ENCODE results near the gene ACSL6. TPM values are rescaled to one million over a fixed set of nuclear protein-coding genes. Genes with fewer than 3 reads are reported as not detected.

ACSL6 gene
- total RNA-seq, 2 donors from 2014 or later, result 0.23 to 7.9 TPM

DNA sequence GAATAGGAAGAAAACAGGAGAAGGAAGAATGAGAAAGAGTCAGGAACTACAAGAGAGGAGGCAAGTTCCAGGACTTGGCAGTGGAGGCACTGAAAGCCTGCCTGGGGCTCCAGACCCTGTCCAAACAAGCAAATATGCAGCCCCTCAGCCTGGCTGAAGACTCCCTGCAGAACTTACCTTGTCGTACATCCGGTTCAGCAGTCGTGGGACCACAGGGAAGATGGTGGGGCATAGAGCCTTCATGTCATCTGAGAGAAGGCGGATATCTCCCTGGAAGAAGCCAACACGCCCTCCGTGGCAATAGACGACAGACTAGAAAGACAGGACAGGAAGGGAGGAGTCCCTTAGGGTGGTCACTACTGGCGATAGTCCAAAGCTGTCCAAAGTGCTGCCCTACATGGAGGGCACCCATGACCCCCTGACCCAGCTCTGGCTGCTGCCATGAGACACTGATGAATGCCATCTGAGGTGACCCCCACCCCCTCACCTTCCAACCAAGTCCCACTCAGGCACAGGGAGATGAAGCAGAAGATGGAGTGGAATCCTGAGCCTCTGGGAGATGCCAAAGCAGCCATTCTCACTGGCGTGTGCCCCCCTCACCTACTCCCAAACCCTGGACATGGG is 38.3 kb downstream of the ACSL6 start:
- intact Hi-C loops (cut with DNase I), result no loop called here

DNA sequence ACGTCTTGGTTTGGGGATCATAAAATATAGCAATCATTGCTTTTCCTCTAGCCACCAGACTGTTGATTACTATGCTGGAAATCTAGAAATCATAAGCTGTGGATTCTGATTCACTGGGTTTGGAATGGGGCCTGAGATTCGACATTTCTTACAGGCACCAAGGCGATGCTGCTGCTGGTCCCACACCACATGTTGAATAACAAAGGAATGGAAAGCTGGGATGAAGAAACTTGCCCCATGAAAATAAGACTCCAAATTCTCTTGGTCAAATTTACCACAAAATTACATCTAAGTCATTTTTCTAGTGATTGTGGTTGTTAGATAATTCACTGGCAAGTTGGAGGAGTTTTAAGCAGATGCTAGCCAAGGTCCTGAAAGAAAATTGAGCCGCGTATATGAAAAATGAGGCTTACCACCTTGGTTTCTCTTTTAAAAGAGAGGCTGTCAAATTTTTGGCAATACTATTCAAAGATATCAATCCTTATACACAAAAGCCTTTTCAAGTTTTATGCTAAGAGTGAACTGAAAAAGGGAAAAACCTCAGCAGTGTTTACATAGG is 43.0 kb downstream of the ACSL6 start:
- intact Hi-C loops (cut with DNase I), result no loop called here
- H3K9me3 ChIP-seq, result no peaks in the 10 kb centered on the region
- H3K4me1 ChIP-seq (replicated peaks), result no peaks in the 10 kb centered on the region
- no peak overlapping the region for H3K4me3 ChIP-seq
- TF ChIP-seq, protein P1, sequence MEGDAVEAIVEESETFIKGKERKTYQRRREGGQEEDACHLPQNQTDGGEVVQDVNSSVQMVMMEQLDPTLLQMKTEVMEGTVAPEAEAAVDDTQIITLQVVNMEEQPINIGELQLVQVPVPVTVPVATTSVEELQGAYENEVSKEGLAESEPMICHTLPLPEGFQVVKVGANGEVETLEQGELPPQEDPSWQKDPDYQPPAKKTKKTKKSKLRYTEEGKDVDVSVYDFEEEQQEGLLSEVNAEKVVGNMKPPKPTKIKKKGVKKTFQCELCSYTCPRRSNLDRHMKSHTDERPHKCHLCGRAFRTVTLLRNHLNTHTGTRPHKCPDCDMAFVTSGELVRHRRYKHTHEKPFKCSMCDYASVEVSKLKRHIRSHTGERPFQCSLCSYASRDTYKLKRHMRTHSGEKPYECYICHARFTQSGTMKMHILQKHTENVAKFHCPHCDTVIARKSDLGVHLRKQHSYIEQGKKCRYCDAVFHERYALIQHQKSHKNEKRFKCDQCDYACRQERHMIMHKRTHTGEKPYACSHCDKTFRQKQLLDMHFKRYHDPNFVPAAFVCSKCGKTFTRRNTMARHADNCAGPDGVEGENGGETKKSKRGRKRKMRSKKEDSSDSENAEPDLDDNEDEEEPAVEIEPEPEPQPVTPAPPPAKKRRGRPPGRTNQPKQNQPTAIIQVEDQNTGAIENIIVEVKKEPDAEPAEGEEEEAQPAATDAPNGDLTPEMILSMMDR (IDR thresholded peaks at IDR 0.05), result no peak
- TF ChIP-seq POLR2AphosphoS5 (IDR thresholded peaks at IDR 0.05) (no peak), POLR2A (IDR thresholded peaks at IDR 0.05) (no peak)
- WGBS, result 76% methylated on average over 5 of the region's 5 CpGs
- no peaks in the 10 kb centered on the region for H3K27me3 ChIP-seq (replicated peaks; ENCODE audit: insufficient read depth)
- no peaks in the 10 kb centered on the region for H3K36me3 ChIP-seq
- no peak for DNase-seq (ENCODE audit: low spot score)
- H3K27ac ChIP-seq, result no peak overlapping the region

More for the DNA sequence above, 38.3 kb downstream of the ACSL6 start:
- Histone ChIP-seq H3K4me1 (replicated peaks) (no peaks in the 10 kb centered on the region), H3K9me3 (no peaks in the 10 kb centered on the region), H3K27ac (no peak overlapping the region), H3K27me3 (replicated peaks; ENCODE audit: insufficient read depth) (no peaks in the 10 kb centered on the region), H3K36me3 (no peaks in the 10 kb centered on the region), H3K4me3 (no peak overlapping the region)
- WGBS, result 91% methylated on average over 9 of the region's 9 CpGs
- no peak for DNase-seq (ENCODE audit: low spot score)
- TF ChIP-seq, protein P1 (IDR thresholded peaks at IDR 0.05), result no peak
- no peak for TF ChIP-seq POLR2A (IDR thresholded peaks at IDR 0.05)
- no peak for TF ChIP-seq POLR2AphosphoS5 (IDR thresholded peaks at IDR 0.05)

DNA sequence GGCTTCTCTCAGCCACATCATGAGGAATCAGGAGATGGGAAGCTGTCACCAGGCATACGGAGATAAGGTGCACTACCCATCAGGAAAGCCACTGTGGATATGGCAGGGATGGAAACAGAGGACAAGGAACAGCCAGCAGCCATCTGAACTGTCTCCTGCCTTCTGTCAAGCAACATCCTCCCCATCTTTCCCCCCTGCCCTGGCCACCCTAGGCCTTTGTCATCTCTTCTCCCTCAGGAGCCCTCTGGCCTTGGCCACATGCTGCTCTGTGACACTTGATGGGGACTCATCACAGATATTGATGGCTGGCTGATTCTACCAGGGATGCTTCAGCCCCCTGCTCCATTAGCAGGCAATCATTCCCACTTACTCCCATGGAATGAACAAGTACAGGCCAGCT is 44.9 kb downstream of the ACSL6 start:
- Histone ChIP-seq H3K27me3 (replicated peaks; ENCODE audit: insufficient read depth) (no peaks in the 10 kb centered on the region), H3K4me1 (replicated peaks) (no peaks in the 10 kb centered on the region), H3K9me3 (no peaks in the 10 kb centered on the region), H3K36me3 (no peaks in the 10 kb centered on the region), H3K4me3 (no peak overlapping the region), H3K27ac (no peak overlapping the region)
- WGBS, result 81% methylated on average over 1 of the region's 1 CpG
- TF ChIP-seq POLR2AphosphoS5 (IDR thresholded peaks at IDR 0.05), result no peak
- TF ChIP-seq, protein P1 (IDR thresholded peaks at IDR 0.05), result no peak
- DNase-seq (ENCODE audit: low spot score), result no peak
- intact Hi-C loops (cut with DNase I), result no loop called here

DNA sequence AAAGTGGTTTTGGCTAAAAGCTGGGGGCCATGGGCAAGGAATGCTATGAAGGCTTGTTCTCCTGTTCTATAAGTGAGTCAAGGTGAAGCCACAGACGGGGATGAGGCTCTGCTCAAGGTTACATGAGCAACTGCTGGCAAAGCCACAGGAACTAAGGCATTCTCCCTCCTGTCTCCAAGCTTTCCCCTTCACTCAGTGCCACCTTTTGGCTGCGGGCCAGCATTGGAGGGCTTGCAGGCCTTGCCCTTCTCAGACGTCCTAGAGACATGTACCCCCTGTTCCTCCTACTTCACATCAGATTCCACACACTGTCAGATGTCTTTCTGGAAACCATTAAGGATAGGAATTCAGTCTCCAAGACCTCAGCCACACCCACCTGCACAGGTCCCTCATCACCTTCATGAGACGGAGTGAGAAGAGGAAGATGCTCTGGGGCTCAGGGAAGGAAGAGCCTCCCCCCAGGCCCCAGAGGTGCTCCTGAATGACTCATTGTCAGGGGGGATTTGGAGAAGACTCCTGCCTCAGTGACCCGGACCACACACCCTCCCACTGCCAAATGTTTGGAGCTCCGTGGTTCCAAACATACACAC is 45.5 kb downstream of the ACSL6 start:
- WGBS, result 79% methylated on average over 6 of the region's 6 CpGs
- Histone ChIP-seq H3K9me3 (no peaks in the 10 kb centered on the region), H3K36me3 (no peaks in the 10 kb centered on the region), H3K4me1 (replicated peaks) (no peaks in the 10 kb centered on the region), H3K4me3 (no peak overlapping the region), H3K27me3 (replicated peaks; ENCODE audit: insufficient read depth) (no peaks in the 10 kb centered on the region), H3K27ac (no peak overlapping the region)
- TF ChIP-seq POLR2A (IDR thresholded peaks at IDR 0.05), result no peak
- TF ChIP-seq POLR2AphosphoS5 (IDR thresholded peaks at IDR 0.05), result no peak
- TF ChIP-seq, protein P1 (IDR thresholded peaks at IDR 0.05), result no peak
- no peak for DNase-seq (ENCODE audit: low spot score)
- intact Hi-C loops (cut with DNase I), result no loop called here

DNA sequence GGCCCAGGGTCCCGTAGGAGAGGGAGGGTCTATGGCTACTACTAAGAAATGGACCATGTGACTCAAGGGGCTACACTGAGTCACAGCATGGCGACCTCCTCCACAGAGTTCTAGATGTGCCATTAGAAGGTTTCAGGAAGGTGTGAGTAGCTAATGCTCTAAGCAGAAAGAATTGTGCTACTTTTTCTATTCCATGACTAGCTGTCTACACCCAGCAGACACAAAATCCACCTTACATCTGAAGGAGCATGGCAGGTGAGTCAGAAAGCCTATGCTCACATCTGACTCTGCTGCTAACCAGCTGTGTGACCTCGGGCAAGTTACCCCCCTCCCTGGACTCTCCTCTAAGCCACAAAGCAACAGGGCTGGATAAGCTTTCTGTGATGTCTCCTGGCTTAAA is 51.6 kb downstream of the ACSL6 start:
- Histone ChIP-seq H3K27me3 (replicated peaks; ENCODE audit: insufficient read depth) (no peaks in the 10 kb centered on the region), H3K4me3 (no peak overlapping the region), H3K27ac (no peak overlapping the region), H3K36me3 (no peaks in the 10 kb centered on the region), H3K9me3 (no peaks in the 10 kb centered on the region), H3K4me1 (replicated peaks) (no peaks in the 10 kb centered on the region)
- intact Hi-C loops (cut with DNase I), result no loop called here
- TF ChIP-seq, protein P1 (IDR thresholded peaks at IDR 0.05), result no peak
- TF ChIP-seq POLR2A (IDR thresholded peaks at IDR 0.05) (no peak), POLR2AphosphoS5 (IDR thresholded peaks at IDR 0.05) (no peak)
- DNase-seq (ENCODE audit: low spot score), result no peak
- WGBS, result 90% methylated on average over 3 of the region's 3 CpGs
